ENCODE measurements around the gene FAM83G.
"Not testable (repeated sequence)": the region's sequence is repeated elsewhere in the genome, so short reads cannot be mapped to it uniquely, and the experiment has no call there.

The FAM83G gene

GRCh38 chr17:18951941-18952842 is 52.4 kb downstream of the FAM83G start, which contains the start of gene SLC5A10:
TSS of gene SLC5A10 (plus strand) at chr17:18952165. CDS start at chr17:18952206, 41 bp downstream.
- no peak for DNase-seq (ENCODE audit: low spot score)

- no peak for DNase-seq (ENCODE audit: low spot score)
Measured at GRCh38 chr17:18950944-18951905, 53.3 kb downstream of the FAM83G start.

- DNase-seq (ENCODE audit: low spot score): no peak
Measured at GRCh38 chr17:18950346-18950745, 54.2 kb downstream of the FAM83G start.

GRCh38 chr17:18949566-18949965 is 55.0 kb downstream of the FAM83G start:
- DNase-seq (ENCODE audit: low spot score): no peak

GRCh38 chr17:18948476-18949006 is 56.0 kb downstream of the FAM83G start:
- DNase-seq (ENCODE audit: low spot score): no peak

GRCh38 chr17:18947866-18948265 is 56.7 kb downstream of the FAM83G start:
- no peak for DNase-seq (ENCODE audit: low spot score)

GRCh38 chr17:18946536-18946935 is 58.0 kb downstream of the FAM83G start:
- DNase-seq (ENCODE audit: low spot score): no peak

GRCh38 chr17:18944646-18945045 is 59.9 kb downstream of the FAM83G start:
- DNase-seq (ENCODE audit: low spot score): peak; percentile 56

- no peak for DNase-seq (ENCODE audit: low spot score)
Measured at GRCh38 chr17:18938692-18939023, 65.9 kb downstream of the FAM83G start.

GRCh38 chr17:18937981-18938691 is 66.4 kb downstream of the FAM83G start:
- no peak for DNase-seq (ENCODE audit: low spot score)

- peak; percentile 58 for DNase-seq (ENCODE audit: low spot score)
Measured at GRCh38 chr17:18933102-18934058, 71.2 kb downstream of the FAM83G start.

- DNase-seq (ENCODE audit: low spot score): no peak
Measured at GRCh38 chr17:18932360-18933055, 72.1 kb downstream of the FAM83G start.

GRCh38 chr17:18928628-18929125 is 75.9 kb downstream of the FAM83G start:
- no peak for DNase-seq (ENCODE audit: low spot score)

- no peak for DNase-seq (ENCODE audit: low spot score)
Measured at GRCh38 chr17:18925187-18925586, 79.4 kb downstream of the FAM83G start.

GRCh38 chr17:18922596-18922995 is 82.0 kb downstream of the FAM83G start:
- DNase-seq (ENCODE audit: low spot score): not testable (repeated sequence)

GRCh38 chr17:18921912-18922451 is 82.6 kb downstream of the FAM83G start:
- DNase-seq (ENCODE audit: low spot score): no peak

GRCh38 chr17:18921485-18921884 is 83.1 kb downstream of the FAM83G start:
- no peak for DNase-seq (ENCODE audit: low spot score)

GRCh38 chr17:18920911-18921441 is 83.6 kb downstream of the FAM83G start:
- DNase-seq (ENCODE audit: low spot score): no peak

- DNase-seq (ENCODE audit: low spot score): no peak
Measured at GRCh38 chr17:18919963-18920362, 84.6 kb downstream of the FAM83G start.
